ENCODE measurements around the gene ENC1.
A peak's percentile ranks its signal among the peaks of the same experiment; 100 is the strongest.

DNA sequence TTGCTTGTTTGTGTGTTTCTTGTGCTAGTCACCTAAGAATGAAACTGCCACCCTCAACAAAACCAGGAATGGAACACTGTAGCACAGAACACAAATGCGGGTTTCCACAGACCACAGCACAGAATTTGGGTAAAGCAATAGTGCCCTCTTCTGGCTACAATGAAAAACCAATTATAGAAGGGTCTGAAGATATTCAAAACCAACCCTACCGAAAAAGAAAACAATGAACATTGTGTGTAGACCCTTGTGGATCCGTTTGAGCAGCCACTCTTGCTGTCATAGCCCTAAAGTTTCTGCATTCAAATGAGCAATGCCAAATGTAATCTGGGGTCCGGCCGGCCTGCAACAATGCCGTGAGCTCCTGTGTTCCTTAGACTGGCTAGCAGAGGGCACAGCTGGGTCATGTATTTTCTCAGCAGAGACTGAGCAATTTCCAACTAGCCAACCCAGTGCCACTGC, 8.3 kb upstream of the ENC1 start:
- TF ChIP-seq, protein P1, sequence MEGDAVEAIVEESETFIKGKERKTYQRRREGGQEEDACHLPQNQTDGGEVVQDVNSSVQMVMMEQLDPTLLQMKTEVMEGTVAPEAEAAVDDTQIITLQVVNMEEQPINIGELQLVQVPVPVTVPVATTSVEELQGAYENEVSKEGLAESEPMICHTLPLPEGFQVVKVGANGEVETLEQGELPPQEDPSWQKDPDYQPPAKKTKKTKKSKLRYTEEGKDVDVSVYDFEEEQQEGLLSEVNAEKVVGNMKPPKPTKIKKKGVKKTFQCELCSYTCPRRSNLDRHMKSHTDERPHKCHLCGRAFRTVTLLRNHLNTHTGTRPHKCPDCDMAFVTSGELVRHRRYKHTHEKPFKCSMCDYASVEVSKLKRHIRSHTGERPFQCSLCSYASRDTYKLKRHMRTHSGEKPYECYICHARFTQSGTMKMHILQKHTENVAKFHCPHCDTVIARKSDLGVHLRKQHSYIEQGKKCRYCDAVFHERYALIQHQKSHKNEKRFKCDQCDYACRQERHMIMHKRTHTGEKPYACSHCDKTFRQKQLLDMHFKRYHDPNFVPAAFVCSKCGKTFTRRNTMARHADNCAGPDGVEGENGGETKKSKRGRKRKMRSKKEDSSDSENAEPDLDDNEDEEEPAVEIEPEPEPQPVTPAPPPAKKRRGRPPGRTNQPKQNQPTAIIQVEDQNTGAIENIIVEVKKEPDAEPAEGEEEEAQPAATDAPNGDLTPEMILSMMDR (IDR thresholded peaks at IDR 0.05; ENCODE audit: borderline replicate concordance, extremely low read depth, low read length, poor library complexity, severe bottlenecking): peak; percentile 80
- no peak for TF ChIP-seq EZH2 (IDR thresholded peaks at IDR 0.05; ENCODE audit: borderline replicate concordance, low read depth, low read length, severe bottlenecking)

Data from DND-41 (cell line).